GM12891 (cell line): ENCODE data around the gene CBFA2T2.

Source experiments
- PAX5 ChIP-seq: IDR thresholded peaks from 2 replicates; pipeline ENCODE4 v1.6.1; 2011; ENCODE audit warnings: low read length, moderate library complexity, mild to moderate bottlenecking; ENCODE audit not compliant: insufficient read depth, severe bottlenecking
- POLR2A ChIP-seq: IDR thresholded peaks from 2 replicates; pipeline ENCODE4 v1.6.1; 2011; ENCODE audit warnings: low read depth, low read length, control low read depth
- POLR2AphosphoS5 ChIP-seq: IDR thresholded peaks from 2 replicates; pipeline ENCODE4 v1.6.1; 2011; ENCODE audit warnings: low read depth, low read length, control low read depth
- POU2F2 ChIP-seq: IDR thresholded peaks from 2 replicates; pipeline ENCODE4 v1.6.1; 2011; ENCODE audit warnings: low read depth, mild to moderate bottlenecking, control low read depth, low read length, moderate library complexity
- SPI1 ChIP-seq: IDR thresholded peaks from 2 replicates; pipeline ENCODE4 v1.6.1; 2011; ENCODE audit warnings: low read depth, low read length, control low read depth
- TAF1 ChIP-seq: IDR thresholded peaks from 2 replicates; pipeline ENCODE4 v1.6.1; 2011; ENCODE audit warnings: low read depth, low read length, control low read depth

DNA sequence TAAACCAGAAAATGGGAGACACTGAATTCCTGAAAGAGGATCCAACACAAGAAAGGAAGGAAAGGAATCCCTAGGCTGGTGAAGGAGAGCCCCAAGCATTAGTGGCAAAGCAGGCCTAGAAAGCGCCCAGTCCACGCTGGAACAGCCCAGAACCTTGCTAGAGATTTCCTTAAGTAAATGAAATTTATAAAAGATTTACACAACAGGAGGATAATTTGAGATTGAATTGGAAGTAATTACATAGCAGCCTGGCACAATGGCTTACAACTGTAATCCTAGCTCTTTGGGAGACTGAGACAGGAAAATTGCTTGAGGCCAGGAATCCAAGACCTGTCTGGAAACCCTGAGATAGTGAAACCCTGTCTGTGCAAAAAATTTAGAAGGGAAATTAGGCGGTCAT lies 145.4 kb downstream of the CBFA2T2 start:
- no peak for TF ChIP-seq POLR2AphosphoS5
- TF ChIP-seq POLR2A, result no peak
- no peak for TF ChIP-seq TAF1
- no peak for TF ChIP-seq SPI1
- TF ChIP-seq PAX5, result no peak
- TF ChIP-seq POU2F2, result no peak
